GM18867 (cell line): ENCODE results near the gene YBX2.
"Not testable (repeated sequence)": the region's sequence is repeated elsewhere in the genome, so short reads cannot be mapped to it uniquely, and the experiment has no call there.

Experiments used
- ATAC-seq: cut with Tn5 transposase; IDR thresholded peaks from one replicate; pipeline ENCODE4 v1.9.1; 2021; ENCODE audit warnings: mild to moderate bottlenecking, moderate library complexity; ENCODE audit not compliant: unreplicated experiment

YBX2 gene

DNA sequence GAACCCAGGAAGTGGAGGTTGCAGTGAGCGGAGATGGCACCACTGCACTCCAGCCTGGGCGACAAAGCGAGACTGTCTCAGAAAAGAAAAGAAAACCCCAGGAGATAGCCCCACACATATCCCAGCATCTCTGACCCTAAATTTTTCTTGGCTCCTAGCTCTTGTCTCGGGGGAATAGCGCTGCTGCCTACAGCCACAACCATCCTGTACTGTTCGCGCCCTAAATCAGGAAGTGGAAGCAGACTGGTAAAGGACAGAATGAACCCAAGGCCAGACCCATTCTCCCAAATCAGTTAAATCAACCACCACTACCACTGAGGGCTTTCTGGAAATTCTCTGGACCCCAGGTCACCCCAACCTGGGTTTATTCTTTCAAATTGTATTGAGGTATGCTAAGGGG, 44.6 kb downstream of the YBX2 start:
- no peak for ATAC-seq

GRCh38 chr17:7249214-7249613, 45.2 kb downstream of the YBX2 start:
- ATAC-seq, result no peak

- no peak for ATAC-seq
Observed at GRCh38 chr17:7248796-7249195, 45.6 kb downstream of the YBX2 start.

GRCh38 chr17:7246779-7247178, 47.7 kb downstream of the YBX2 start:
- ATAC-seq, result no peak

GRCh38 chr17:7243838-7244237, 50.6 kb downstream of the YBX2 start:
- not testable (repeated sequence) for ATAC-seq

GRCh38 chr17:7243453-7243729, 51.0 kb downstream of the YBX2 start:
- no peak for ATAC-seq

GRCh38 chr17:7242717-7243452, 51.6 kb downstream of the YBX2 start:
- ATAC-seq, result peak; percentile 40

- ATAC-seq, result peak; percentile 32
Observed at GRCh38 chr17:7241783-7242716, 52.4 kb downstream of the YBX2 start, which contains the start of gene GABARAP. Gene GABARAP (minus strand): TSS chr17:7242449. CDS start chr17:7242330, 119 bp downstream.

DNA sequence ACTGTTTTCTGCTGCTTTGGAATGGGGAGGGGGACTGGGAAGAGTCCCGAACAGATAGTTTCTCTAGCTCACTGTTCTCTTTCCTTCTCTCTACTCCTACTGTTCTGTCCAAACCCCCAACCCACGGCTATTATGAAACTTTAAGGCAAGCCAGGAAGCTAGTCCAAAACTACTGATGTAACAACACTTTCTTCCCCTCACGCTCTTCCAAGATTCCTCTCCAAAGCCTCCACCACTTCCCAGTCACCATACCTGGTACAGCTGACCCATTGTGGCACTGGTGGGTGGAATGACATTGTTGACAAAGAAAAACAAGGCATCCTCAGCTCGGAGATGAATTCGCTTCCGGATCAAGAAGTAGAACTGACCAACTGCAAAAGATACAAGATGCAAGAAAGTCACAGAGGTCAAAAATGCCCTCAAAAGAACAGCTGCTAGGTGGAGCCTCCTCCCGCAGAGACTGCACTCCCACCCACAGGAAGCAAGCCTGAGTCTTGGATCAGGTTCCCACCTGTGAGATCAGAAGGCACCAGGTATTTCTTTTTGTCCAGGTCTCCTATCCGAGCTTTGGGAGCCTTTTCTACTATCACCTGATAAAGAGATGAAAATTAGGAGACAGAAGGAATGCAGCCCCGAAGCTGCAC, 53.2 kb downstream of the YBX2 start:
- ATAC-seq, result no peak

- ATAC-seq, result no peak
Observed at GRCh38 chr17:7240375-7240774, 54.1 kb downstream of the YBX2 start.

DNA sequence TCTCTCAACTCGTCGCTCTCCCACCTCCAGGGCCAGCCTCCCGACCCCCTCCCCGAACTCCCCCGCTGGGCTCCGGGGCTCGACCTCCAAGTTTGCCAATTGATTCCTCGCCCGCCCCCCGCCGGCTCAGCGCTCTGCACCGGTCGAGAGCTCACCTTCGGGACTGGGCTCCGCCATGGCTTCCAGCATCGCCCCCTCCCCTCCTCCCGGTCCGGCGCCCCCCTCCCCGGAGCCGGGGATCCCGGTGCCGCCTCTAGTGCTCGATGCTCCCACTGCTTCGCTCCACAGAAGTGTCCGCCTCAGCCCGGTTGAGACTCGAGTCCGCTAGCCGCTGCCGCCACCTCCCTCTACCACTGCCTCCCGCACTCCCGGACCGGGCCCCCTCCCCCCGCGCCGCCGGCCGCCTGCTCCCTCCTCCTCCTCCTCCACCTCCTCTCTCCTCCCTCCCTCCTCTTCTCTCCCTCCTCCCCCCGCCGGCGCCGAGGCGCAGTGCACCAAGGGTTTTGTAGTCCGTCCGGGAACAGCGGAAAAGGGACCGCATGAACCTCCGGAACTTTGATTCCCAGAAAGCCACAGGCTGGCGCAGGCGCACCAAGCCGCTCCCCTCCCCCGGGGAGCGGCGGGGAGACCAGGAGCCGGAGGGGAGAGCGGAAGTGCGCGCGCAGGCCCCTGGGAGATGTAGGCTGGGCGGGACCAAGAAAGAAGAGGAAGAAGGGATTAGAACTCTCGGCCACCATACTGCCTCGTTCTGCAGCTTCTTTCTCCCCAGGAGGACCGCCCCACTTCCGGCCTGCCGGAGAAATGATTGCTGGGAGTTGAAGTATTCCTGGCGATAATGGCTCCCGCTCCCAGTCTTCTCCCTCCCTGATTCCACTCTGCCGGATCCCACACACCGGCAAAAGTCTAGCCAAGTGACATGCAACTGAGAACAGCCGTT, 55.1 kb downstream of the YBX2 start, which contains the start of gene PHF23:
TSS of gene PHF23 (minus strand) at position 367 of the 937 bp plus-strand sequence. CDS start at position 189, 178 bp downstream.
- ATAC-seq, result peak; percentile 52

DNA sequence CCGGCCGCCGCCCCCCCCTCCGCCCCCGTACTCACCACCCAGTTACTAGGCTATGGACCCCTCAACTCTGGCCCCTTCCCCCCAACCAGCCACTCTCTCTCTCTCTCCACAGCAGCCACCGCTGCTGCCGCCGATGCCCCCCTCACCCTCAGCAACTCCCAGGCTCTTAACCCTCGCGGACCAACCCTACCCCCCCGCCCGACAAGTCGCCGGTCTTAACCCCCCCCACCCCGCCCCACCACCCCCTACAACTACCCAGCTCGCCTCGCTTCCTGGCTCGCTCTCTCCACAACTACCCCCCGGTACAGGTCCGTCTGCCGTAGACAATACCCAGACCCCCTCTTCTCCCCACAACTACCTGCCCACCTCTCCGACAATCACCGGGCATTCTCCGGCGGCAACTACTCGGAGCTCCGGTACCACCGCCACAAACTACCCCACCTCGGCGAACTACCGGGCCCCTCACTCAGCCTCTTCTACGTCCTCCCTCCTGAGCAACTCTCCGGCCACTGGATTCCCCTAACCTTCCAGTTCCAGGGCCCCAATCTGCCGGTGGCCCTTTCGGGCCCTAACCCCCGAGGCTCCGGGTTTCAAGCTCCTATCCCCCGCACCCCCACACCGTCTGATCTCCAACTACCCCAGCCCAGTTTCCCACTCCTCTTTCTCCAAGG, 55.9 kb downstream of the YBX2 start:
- no peak for ATAC-seq
